Loucy (cell line): Measurements from ENCODE around the gene ZNF296.
A peak's percentile ranks its signal among the peaks of the same experiment; 100 is the strongest.

ENCODE experiments used
- H2AFZ ChIP-seq: fragments of 200-600 bp; sonication (generic); 2 replicates; pipeline ENCODE4 v1.6.0; 2016; ENCODE audit warnings: antibody characterized with exemption, mild to moderate bottlenecking, low read length, moderate library complexity
- H3F3A ChIP-seq: fragments of 200-600 bp; 2 replicates; pipeline ENCODE4 v1.6.0; 2016; ENCODE audit warnings: antibody characterized with exemption, low read depth, mild to moderate bottlenecking
- H3K27me3 ChIP-seq: fragments of 200-600 bp; sonication (generic); 2 replicates; pipeline ENCODE4 v1.6.1; 2014; ENCODE audit warnings: low read length, mild to moderate bottlenecking; ENCODE audit not compliant: insufficient read depth, poor library complexity, severe bottlenecking
- H3K36me3 ChIP-seq: fragments of 200-600 bp; sonication (generic); 2 replicates; pipeline ENCODE4 v1.6.1; 2016; ENCODE audit warnings: low read length; ENCODE audit not compliant: insufficient read depth
- H3K4me1 ChIP-seq: fragments of 200-600 bp; sonication (generic); 2 replicates; pipeline ENCODE4 v1.5.1; 2014; ENCODE audit warnings: low read length, mild to moderate bottlenecking; ENCODE audit not compliant: insufficient read depth, poor library complexity, severe bottlenecking
- H3K4me2 ChIP-seq: fragments of 200-600 bp; sonication (generic); 2 replicates; pipeline ENCODE4 v1.6.0; 2014; ENCODE audit warnings: antibody characterized with exemption, low read length, low read depth, mild to moderate bottlenecking; ENCODE audit not compliant: poor library complexity, severe bottlenecking
- H3K4me3 ChIP-seq: fragments of 200-600 bp; sonication (generic); 2 replicates; pipeline ENCODE4 v1.5.1; 2014; ENCODE audit warnings: low read length, mild to moderate bottlenecking, mixed read lengths; ENCODE audit not compliant: poor library complexity, severe bottlenecking
- H3K79me2 ChIP-seq: fragments of 200-600 bp; sonication (generic); 2 replicates; pipeline ENCODE4 v1.6.1; 2014; ENCODE audit warnings: low read length; ENCODE audit not compliant: insufficient read depth
- H3K9ac ChIP-seq: fragments of 200-600 bp; sonication (generic); 2 replicates; pipeline ENCODE4 v1.6.0; 2014; ENCODE audit warnings: mild to moderate bottlenecking, low read depth, low read length, moderate library complexity; ENCODE audit not compliant: poor library complexity, severe bottlenecking
- H3K9me2 ChIP-seq: fragments of 200-600 bp; sonication (generic); replicated peaks from 2 replicates; pipeline ENCODE4 v1.6.1; 2016; ENCODE audit warnings: low read depth, low read length, mixed read lengths
- H3K9me3 ChIP-seq: fragments of 200-600 bp; sonication (generic); 2 replicates; pipeline ENCODE4 v1.6.1; 2014; ENCODE audit warnings: mild to moderate bottlenecking, antibody characterized with exemption, low read length, low read depth; ENCODE audit not compliant: insufficient read depth
- H4K20me1 ChIP-seq: fragments of 200-600 bp; sonication (generic); 2 replicates; pipeline ENCODE4 v1.6.0; 2014; ENCODE audit warnings: antibody characterized with exemption, low read length, mild to moderate bottlenecking; ENCODE audit not compliant: insufficient read depth, poor library complexity, severe bottlenecking
- CTCF ChIP-seq: fragments of 200-600 bp; sonication (generic); conservative IDR thresholded peaks from 2 replicates; pipeline ENCODE4 v1.5.1; 2014; ENCODE audit warnings: mild to moderate bottlenecking, antibody characterized with exemption, low read length
- EZH2phosphoT487 ChIP-seq: fragments of 200-600 bp; IDR thresholded peaks from 2 replicates; pipeline ENCODE4 v1.6.1; 2018; ENCODE audit warnings: antibody characterized with exemption, mild to moderate bottlenecking, moderate library complexity, borderline replicate concordance

ZNF296 gene

GRCh38 chr19:45094707-45095106 lies 18.4 kb upstream of the ZNF296 start:
- Histone ChIP-seq H4K20me1 (peaks cover 60% of the 10 kb centered on the region), H3K9me3 (no peaks in the 10 kb centered on the region), H3F3A (no peaks in the 10 kb centered on the region), H3K9ac (peak overlapping the region; percentile 88), H2AFZ (no peak overlapping the region), H3K36me3 (peaks cover 19% of the 10 kb centered on the region; the same call in 1 of the 2 replicates), H3K27me3 (no peaks in the 10 kb centered on the region), H3K79me2 (peaks cover 67% of the 10 kb centered on the region), H3K9me2 (no peaks in the 10 kb centered on the region), H3K4me3 (peak overlapping the region; percentile 81), H3K4me2 (peak overlapping the region; percentile 89), H3K4me1 (peaks cover 42% of the 10 kb centered on the region)
- no peak for TF ChIP-seq CTCF
- no peak for TF ChIP-seq EZH2phosphoT487

GRCh38 chr19:45094137-45094536 lies 17.9 kb upstream of the ZNF296 start:
- Histone ChIP-seq H3K4me1 (peaks cover 42% of the 10 kb centered on the region), H3K27me3 (no peaks in the 10 kb centered on the region), H3K9me3 (no peaks in the 10 kb centered on the region), H3K9me2 (no peaks in the 10 kb centered on the region), H3K9ac (peak overlapping the region; percentile 88), H3K79me2 (peaks cover 61% of the 10 kb centered on the region), H3F3A (no peaks in the 10 kb centered on the region), H2AFZ (no peak overlapping the region), H3K4me3 (peak overlapping the region; percentile 81), H4K20me1 (peaks cover 55% of the 10 kb centered on the region), H3K36me3 (peaks cover 19% of the 10 kb centered on the region; the same call in 1 of the 2 replicates), H3K4me2 (peak overlapping the region; percentile 89)
- TF ChIP-seq EZH2phosphoT487 (no peak), CTCF (no peak)

GRCh38 chr19:45092747-45093678 lies 16.7 kb upstream of the ZNF296 start, which contains the start of gene PPP1R37:
PPP1R37 (plus strand) TSS chr19:45093179; CDS start chr19:45093326, 147 bp downstream.
- H3K27me3 ChIP-seq, result no peaks in the 10 kb centered on the region
- H4K20me1 ChIP-seq, result peaks cover 43% of the 10 kb centered on the region
- peaks cover 40% of the 10 kb centered on the region for H3K4me1 ChIP-seq
- H3K9me3 ChIP-seq, result no peaks in the 10 kb centered on the region
- peaks cover 19% of the 10 kb centered on the region; the same call in 1 of the 2 replicates for H3K36me3 ChIP-seq
- H3K9me2 ChIP-seq, result no peaks in the 10 kb centered on the region
- H3K4me2 ChIP-seq, result peak within 1 kb of the TSS; percentile 89
- H3K4me3 ChIP-seq, result peak within 1 kb of the TSS; percentile 81
- H3K9ac ChIP-seq, result peak within 1 kb of the TSS; percentile 88
- H2AFZ ChIP-seq, result peak within 1 kb of the TSS; percentile 80
- no peaks in the 10 kb centered on the region for H3F3A ChIP-seq
- TF ChIP-seq EZH2phosphoT487 (no peak), CTCF (no peak)
- H3K79me2 ChIP-seq, result peaks cover 50% of the 10 kb centered on the region
